WTC11 (cell line): ENCODE measurements around the gene SEMA3F.

Source experiments
- ATF6 ChIP-seq: sonication (generic); formaldehyde crosslinking; IDR thresholded peaks from 2 replicates; pipeline ENCODE4 v1.8.1; 2023; ENCODE audit warnings: mild to moderate bottlenecking, missing genetic modification reagents
- CBFB ChIP-seq: sonication (generic); formaldehyde crosslinking; IDR thresholded peaks from 2 replicates; pipeline ENCODE4 v1.8.1; 2022; ENCODE audit warnings: mild to moderate bottlenecking, low read depth, missing genetic modification reagents
- CREM ChIP-seq: sonication (generic); formaldehyde crosslinking; IDR thresholded peaks from 2 replicates; pipeline ENCODE4 v1.8.1; 2022; ENCODE audit warnings: mild to moderate bottlenecking, missing genetic modification reagents, moderate library complexity
- E2F1 ChIP-seq: sonication (generic); formaldehyde crosslinking; IDR thresholded peaks from 2 replicates; pipeline ENCODE4 v1.8.0; 2022; ENCODE audit warnings: mild to moderate bottlenecking, missing genetic modification reagents
- ESRRA ChIP-seq: sonication (generic); formaldehyde crosslinking; IDR thresholded peaks from 2 replicates; pipeline ENCODE4 v1.8.1; 2022; ENCODE audit warnings: mild to moderate bottlenecking, missing genetic modification reagents, borderline replicate concordance
- GABPB1 ChIP-seq: sonication (generic); formaldehyde crosslinking; IDR thresholded peaks from 2 replicates; pipeline ENCODE4 v1.8.1; 2023; ENCODE audit warnings: mild to moderate bottlenecking, missing genetic modification reagents
- JUN ChIP-seq: sonication (generic); formaldehyde crosslinking; IDR thresholded peaks from 2 replicates; pipeline ENCODE4 v1.8.0; 2023; ENCODE audit warnings: mild to moderate bottlenecking, missing genetic modification reagents
- MAX ChIP-seq: sonication (generic); formaldehyde crosslinking; IDR thresholded peaks from 2 replicates; pipeline ENCODE4 v1.8.0; 2022; ENCODE audit warnings: mild to moderate bottlenecking, missing genetic modification reagents
- NR1H2 ChIP-seq: sonication (generic); formaldehyde crosslinking; IDR thresholded peaks from 2 replicates; pipeline ENCODE4 v1.9.0; 2021; ENCODE audit warnings: mild to moderate bottlenecking, moderate library complexity, missing genetic modification reagents
- SOX15 ChIP-seq: fragments of 250-450 bp; sonication (Bioruptor Pico); IDR thresholded peaks from 2 replicates; pipeline ENCODE4 v1.9.0; 2021; ENCODE audit warnings: mild to moderate bottlenecking
- TF ChIP-seq, protein P1 (sequence below): fragments of 200-600 bp; IDR thresholded peaks from 2 replicates; pipeline ENCODE4 v1.8.0; 2022; ENCODE audit warnings: antibody characterized with exemption
- TF ChIP-seq, protein P2 (sequence below): fragments of 250-450 bp; sonication (Bioruptor Pico); IDR thresholded peaks from 2 replicates; pipeline ENCODE4 v1.9.0; 2021; ENCODE audit warnings: moderate library complexity, mild to moderate bottlenecking, inconsistent platforms, borderline replicate concordance

GRCh38 chr3:50138266-50139200, 16.6 kb upstream of the SEMA3F start:
- TF ChIP-seq, protein P1, sequence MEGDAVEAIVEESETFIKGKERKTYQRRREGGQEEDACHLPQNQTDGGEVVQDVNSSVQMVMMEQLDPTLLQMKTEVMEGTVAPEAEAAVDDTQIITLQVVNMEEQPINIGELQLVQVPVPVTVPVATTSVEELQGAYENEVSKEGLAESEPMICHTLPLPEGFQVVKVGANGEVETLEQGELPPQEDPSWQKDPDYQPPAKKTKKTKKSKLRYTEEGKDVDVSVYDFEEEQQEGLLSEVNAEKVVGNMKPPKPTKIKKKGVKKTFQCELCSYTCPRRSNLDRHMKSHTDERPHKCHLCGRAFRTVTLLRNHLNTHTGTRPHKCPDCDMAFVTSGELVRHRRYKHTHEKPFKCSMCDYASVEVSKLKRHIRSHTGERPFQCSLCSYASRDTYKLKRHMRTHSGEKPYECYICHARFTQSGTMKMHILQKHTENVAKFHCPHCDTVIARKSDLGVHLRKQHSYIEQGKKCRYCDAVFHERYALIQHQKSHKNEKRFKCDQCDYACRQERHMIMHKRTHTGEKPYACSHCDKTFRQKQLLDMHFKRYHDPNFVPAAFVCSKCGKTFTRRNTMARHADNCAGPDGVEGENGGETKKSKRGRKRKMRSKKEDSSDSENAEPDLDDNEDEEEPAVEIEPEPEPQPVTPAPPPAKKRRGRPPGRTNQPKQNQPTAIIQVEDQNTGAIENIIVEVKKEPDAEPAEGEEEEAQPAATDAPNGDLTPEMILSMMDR: no peak
- no peak for TF ChIP-seq CBFB
- TF ChIP-seq CREM (CRISPR knock-in tag): no peak
- TF ChIP-seq MAX (CRISPR knock-in tag): no peak
- TF ChIP-seq ESRRA: no peak
- TF ChIP-seq JUN (CRISPR knock-in tag): no peak
- TF ChIP-seq NR1H2 (CRISPR knock-in tag): no peak
- no peak for TF ChIP-seq E2F1 (CRISPR knock-in tag)
- no peak for TF ChIP-seq GABPB1 (CRISPR knock-in tag)
- TF ChIP-seq, protein P2, sequence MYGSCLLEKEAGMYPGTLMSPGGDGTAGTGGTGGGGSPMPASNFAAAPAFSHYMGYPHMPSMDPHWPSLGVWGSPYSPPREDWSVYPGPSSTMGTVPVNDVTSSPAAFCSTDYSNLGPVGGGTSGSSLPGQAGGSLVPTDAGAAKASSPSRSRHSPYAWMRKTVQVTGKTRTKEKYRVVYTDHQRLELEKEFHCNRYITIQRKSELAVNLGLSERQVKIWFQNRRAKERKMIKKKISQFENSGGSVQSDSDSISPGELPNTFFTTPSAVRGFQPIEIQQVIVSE: no peak
- TF ChIP-seq SOX15 (CRISPR knock-in tag): no peak
- TF ChIP-seq ATF6 (CRISPR knock-in tag): no peak
